ENCODE measurements around the gene PLAGL1. TPM values are rescaled to one million over a fixed set of nuclear protein-coding genes. Genes with fewer than 3 reads are reported as not detected.

PLAGL1 gene
- polyA plus RNA-seq, 1 donor from 2014 or later: 4.5 TPM

- peaks cover 0 to 2% (median 0%) of the 10 kb centered on the region in 3 donors for H3K9me3 Mint-ChIP-seq
- peaks cover 0 to 9% (median 2%) of the 10 kb centered on the region in 3 donors for H3K4me1 Mint-ChIP-seq
- no peaks in the 10 kb centered on the region for H3K36me3 Mint-ChIP-seq
- no peaks in the 10 kb centered on the region for H3K27me3 Mint-ChIP-seq
- H3K27ac Mint-ChIP-seq: no peak overlapping the region
- peak overlapping the region in 1 of 4 donors; percentile 57 for H3K4me3 Mint-ChIP-seq
Measured at GRCh38 chr6:143901885-143902750, 105.9 kb downstream of the PLAGL1 start.

GRCh38 chr6:143900358-143900757 is 107.7 kb downstream of the PLAGL1 start:
- Mint-ChIP-seq H3K36me3 (no peaks in the 10 kb centered on the region), H3K27ac (no peak overlapping the region), H3K4me3 (no peak overlapping the region), H3K4me1 (peaks cover 0 to 11% (median 2%) of the 10 kb centered on the region in 3 donors), H3K27me3 (no peaks in the 10 kb centered on the region), H3K9me3 (no peaks in the 10 kb centered on the region)

GRCh38 chr6:143896126-143896860 is 111.8 kb downstream of the PLAGL1 start:
- peaks cover 0 to 2% (median 0%) of the 10 kb centered on the region in 3 donors for H3K4me1 Mint-ChIP-seq
- no peaks in the 10 kb centered on the region for H3K36me3 Mint-ChIP-seq
- no peak overlapping the region for H3K4me3 Mint-ChIP-seq
- H3K9me3 Mint-ChIP-seq: no peaks in the 10 kb centered on the region
- no peaks in the 10 kb centered on the region for H3K27me3 Mint-ChIP-seq
- no peak overlapping the region for H3K27ac Mint-ChIP-seq

- Mint-ChIP-seq H3K4me3 (no peak overlapping the region), H3K4me1 (peaks cover 0 to 2% (median 0%) of the 10 kb centered on the region in 3 donors), H3K27me3 (no peaks in the 10 kb centered on the region), H3K27ac (no peak overlapping the region), H3K36me3 (no peaks in the 10 kb centered on the region), H3K9me3 (no peaks in the 10 kb centered on the region)
Measured at GRCh38 chr6:143894655-143895054, 113.4 kb downstream of the PLAGL1 start.

Other genes with a start within 250 kb of the PLAGL1 start
- 23.7 TPM for gene LTV1, start 164.9 kb downstream of the PLAGL1 start, polyA plus RNA-seq
- not detected for gene ZC2HC1B, start 143.8 kb downstream of the PLAGL1 start, polyA plus RNA-seq
- gene SF3B5, start 87.3 kb upstream of the PLAGL1 start, polyA plus RNA-seq: 378 TPM
- 11.5 TPM for gene STX11, start 142.3 kb upstream of the PLAGL1 start, polyA plus RNA-seq